ENCODE data around the gene ADAMTS17.
A peak's percentile ranks its signal among the peaks of the same experiment; 100 is the strongest.
"Not testable (repeated sequence)": the region's sequence is repeated elsewhere in the genome, so short reads cannot be mapped to it uniquely, and the experiment has no call there.

Gene ADAMTS17

DNA sequence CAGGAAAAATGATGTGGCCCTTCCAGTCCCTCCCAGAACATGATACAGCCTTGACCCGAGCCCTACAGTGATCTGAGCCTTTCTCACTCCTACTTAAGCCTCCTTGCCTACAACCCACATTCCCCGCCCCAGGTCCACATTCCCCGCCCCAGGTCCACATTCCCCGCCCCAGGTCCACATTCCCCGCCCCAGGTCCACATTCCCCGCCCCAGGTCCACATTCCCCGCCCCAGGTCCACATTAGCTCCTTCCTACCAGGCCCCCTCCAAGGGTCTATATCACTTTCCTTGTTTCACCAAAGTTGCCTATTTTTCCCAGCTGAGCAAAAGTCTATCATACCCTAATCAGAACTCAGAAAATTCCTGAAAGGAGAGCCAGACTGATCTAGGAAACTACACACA, 2.3 kb downstream of the ADAMTS17 start:
- DNase-seq (ENCODE audit: low spot score), result not testable (repeated sequence)

DNA sequence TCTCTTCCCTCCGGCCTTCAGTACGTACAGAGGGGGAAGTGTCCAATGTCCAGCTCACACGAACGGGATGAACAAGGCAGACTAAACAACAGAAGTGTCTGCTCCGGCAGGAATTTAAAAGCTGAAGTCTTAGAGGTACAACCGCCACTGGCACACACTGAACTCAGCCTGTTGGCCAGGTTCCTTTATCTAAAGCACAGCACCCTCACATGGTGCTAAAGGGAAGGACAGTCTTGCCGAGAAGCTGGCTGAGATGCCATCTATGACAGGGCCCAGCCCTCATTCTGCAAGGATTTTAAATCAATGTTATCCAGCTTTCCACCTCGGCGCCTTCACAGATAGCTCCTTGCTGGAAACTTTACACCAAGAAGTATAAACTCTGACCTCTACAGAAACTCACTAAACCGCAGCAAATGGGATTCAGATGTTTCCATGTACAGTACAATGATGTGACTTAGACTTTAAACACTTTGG, 2.8 kb downstream of the ADAMTS17 start:
- DNase-seq (ENCODE audit: low spot score), result peak; percentile 50

DNA sequence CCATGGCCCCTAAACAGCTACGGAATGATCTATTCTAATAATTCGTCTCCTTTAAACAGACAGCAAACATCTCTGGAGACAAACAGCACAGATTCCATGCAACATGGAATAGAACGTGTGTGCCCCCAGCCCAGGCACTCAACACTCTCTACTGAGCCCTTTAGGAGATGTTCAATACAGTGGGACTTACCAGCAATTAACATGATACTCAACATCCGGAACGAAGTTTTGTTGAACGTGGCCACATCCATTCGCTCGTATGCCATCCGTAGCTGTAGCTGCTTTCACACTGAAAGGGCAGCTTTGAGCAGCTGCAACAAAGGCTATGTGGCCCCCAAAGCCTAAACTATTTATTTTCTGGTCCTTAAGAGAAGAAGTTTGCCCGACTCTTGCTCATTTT, 3.5 kb downstream of the ADAMTS17 start:
- DNase-seq (ENCODE audit: low spot score), result no peak

DNA sequence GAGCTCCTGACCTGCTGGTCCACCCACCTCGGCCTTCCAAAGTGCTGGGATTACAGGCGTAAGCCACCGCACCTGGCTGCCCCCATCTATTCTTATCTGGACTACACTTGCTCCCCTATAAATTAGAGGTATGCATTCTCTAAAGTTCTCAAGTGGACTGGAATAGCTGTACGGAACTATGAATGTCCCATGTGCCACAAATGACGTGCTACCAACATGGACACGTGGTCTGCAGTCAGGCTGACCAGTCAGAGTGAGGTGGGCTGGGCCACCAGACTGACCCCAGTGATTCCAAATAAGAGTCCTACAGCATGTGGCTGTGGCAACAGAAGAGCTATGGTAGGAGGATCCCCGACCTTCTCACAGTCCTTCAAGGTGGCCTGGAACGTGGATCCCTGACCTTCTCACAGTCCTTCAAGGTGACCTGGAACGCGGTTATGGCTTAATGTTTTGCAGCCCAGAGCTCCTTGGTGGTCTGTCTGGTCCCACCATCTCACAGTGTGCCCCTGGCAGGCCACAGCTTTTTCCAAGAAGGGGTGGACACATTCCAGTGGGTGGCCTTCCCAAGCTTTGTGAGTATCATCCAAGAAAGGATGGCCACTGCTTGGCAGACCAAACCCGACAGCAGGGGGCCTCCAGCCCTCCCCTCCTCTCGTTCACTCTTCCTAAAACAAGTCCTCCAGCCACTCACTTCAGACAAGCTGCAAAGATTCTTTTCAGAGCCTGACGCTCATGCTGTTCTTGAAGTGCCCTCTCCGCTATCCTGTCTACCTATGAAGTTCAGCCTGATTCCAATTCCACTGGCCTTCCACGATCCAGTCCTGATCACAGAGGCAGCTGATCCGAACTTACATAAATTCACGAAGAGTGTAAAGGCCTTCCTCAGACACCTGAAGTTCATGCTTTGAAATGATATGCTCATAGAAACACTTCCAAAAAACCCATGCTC, 4.4 kb downstream of the ADAMTS17 start:
- DNase-seq (ENCODE audit: low spot score), result no peak

DNA sequence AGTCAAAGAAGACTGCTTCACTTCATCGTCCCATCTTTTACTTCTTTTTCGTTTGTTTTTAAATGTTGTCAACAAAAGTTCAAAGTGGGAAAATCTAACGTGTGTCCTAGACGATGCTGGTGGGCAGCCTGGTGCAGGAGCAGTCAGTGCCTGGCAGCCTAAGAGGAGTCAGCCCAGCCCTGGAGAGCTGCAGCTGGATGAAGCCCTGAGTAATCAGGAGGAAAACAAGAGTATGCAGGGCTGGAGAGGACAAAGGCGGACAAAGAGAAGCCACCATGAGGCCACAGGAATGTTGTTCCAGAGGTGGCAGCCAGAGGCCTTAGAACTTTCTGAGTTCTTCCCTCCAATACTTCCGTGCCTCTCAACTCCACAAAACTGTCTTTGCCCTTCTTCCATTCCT, 5.7 kb downstream of the ADAMTS17 start:
- no peak for DNase-seq (ENCODE audit: low spot score)

DNA sequence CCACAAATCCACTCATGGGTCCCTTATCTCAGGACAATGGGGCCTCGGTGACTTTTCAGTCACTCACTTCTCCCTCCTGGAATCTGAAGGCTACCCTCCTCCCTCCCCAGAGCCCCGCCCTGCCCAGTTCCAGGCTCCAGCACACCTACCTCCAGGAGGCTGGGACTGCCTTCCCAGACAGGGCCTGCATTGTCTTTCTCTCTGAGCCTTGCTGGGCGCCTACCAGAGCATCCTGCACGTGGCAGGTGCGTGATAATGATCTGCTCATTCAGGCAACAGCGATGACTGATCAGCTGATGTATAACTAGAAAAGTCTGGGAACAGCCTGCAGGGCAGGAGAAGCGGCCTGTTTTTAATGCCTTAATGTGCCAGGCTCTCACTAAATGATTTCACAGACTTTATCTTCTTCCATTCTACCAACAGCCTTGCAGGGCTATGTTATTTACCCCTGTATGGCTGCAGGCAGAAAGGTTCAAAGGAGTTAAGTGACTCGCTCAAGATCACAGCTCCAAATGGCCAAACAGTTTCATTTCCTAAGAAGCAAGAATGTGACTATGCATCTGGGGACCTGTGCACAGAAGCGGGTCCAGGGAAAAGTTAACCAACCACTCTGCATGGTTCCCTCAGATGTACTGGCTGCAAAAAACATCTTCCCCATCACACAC, 6.3 kb downstream of the ADAMTS17 start:
- no peak for DNase-seq (ENCODE audit: low spot score)

DNA sequence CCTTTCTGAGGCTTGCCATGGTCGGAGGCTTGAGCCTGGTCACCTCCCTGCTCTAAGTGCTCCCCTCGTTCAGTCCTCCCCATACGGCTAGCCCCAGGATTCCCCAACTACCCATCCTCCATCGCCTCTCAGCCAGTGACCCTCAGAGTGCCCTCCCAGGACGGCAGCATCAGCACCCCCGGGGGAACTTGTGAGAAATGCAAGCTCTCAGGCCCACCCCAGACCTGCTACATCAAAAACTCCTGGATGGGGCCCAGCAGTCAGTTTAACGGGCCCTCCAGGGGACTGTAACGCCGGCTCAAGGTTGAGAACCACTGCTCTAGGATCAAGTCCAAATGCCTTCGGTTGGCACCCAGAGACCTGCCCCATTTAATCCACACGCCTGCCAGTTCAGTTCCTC, 6.9 kb downstream of the ADAMTS17 start:
- no peak for DNase-seq (ENCODE audit: low spot score)

DNA sequence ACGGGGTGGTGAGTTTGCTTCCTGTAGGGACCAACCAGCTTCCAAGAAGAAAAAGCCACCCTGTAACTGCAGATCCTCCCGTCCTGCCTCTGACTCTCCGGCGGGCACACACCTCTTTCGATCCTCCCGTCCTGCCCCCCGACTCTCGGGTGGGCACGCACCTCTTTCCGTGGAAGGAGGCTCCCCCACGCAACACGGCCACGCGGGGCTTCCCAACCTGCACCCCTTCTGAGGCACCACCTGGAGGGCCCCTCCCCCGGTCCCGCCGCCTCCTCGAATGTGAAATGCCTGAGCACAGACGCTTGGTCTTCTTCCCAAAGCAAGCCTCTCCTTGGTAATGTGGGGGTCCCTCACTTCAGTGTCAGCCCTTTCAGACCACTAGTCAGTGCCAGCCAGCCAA, 7.3 kb downstream of the ADAMTS17 start:
- no peak for DNase-seq (ENCODE audit: low spot score)

DNA sequence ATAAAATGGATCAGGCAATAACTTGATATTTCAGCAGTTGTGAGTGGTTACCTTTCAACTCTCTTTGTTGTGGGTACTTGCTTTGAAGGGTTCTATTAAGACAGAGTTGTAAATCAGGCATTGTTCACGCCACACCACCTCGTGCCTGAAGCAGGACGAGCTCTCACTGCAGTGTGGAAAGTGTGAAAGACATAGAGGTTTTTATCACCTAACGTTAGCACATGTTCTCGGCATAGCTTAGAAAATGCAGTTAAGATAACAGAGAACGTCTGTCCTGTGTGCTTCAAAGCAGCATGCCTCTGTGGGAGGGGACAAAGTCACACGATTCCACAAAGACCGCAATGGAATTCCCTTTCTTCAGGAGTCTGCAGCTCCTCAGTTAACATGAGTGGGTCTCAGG, 7.8 kb downstream of the ADAMTS17 start:
- no peak for DNase-seq (ENCODE audit: low spot score)

DNA sequence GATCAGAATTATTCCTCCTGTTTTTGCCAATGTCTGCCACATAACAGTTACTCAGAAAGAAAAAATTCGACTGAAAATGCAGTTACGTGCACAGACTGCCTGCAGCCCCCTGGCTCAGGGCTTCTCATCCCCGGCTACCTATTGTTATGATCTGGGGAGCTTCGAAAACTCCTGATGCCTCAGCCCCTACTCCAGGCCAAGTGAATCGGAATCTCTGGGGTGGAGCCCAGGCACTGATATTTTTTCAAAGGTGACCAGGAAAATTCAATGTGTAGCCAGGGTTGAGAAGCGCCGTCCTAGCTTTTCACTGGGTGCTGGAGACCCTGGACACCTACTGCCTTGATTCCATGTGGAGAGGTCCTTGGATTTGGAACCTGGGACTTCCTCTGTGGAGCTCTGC, 8.5 kb downstream of the ADAMTS17 start:
- no peak for DNase-seq (ENCODE audit: low spot score)

DNA sequence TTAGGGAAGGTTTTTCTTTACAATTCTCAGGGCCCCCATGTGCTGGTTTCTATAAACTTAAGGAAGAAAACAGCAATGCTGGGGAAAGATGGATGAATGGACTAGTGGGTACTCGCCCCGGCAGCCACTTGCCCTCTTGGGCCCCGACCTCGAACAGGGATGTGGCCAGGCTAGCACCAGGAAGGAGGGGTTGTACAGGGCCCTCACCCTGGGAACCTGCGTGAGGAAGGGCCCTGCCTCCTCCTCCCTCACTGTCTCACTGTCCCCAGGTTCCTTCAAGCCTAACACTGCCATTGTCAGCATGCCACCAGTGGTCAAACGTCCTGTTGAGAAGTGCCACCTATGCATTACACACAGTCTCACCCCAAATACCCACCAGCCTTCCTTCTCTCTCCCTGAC, 9.1 kb downstream of the ADAMTS17 start:
- DNase-seq (ENCODE audit: low spot score), result no peak

DNA sequence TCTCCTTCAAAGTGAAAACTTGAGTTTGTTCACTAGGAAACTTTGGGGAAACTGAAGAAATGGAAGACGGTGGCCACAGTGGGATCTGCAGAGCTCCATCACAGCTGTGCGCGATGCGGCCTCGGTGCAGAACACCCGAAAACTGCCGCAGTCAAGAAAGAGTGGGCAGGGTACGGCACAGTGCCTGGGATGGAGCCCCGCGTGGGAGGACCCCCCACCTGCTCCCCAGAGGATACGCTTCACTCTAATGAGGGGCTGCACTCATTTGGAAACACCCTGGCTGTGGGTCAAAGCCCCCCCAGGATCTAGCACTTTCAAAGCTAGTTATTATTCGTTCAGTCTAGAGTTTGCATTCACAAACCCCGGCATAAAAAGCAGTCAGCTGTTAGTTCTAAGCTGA, 9.5 kb downstream of the ADAMTS17 start:
- no peak for DNase-seq (ENCODE audit: low spot score)

DNA sequence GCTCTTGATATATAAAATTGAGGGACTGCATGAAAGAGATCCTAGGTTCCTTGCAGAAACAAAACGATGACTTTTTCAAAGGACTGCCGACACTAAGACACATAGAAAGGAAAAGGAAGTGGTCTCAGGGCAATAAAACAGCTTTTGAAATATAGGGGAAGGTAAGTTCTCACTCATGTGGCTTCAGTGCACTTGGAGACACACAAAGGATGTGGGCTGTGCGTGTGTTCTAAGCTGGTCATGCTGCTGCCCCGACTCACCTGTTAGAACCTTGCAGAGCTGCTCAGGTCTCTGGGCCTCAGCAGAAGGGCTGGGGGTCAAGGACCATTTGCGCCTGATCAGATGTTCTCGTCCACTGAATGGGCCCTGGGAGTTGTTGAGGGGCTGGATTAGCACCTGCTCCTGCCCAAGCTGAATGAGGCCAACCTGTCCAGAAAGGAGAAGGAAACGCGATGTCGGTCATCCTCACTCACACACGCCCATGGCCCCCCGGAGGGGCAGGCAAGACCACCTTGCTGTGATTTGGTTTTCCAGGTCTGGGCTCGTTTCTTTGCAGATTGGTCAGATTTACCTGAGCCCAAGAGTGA, 11.1 kb downstream of the ADAMTS17 start:
- DNase-seq (ENCODE audit: low spot score), result no peak

DNA sequence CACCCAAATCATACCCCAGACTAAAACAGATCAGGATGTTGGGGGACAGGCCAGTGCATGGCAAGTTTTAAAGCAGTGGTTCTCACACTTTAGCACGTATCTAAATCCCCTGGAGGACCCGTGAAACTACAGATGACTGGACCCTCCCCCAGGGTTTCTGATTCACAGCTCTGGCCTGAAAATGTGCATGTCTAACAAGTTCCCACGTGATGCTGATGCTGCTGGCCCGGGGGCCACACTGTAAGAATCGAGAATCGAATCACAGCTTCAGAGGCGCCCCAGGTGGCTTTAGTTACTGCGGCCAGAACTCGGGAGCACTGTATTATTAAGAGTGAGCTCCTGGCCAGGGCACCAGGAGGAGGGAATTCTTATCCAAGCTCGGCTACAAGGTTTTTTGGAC, 11.6 kb downstream of the ADAMTS17 start:
- no peak for DNase-seq (ENCODE audit: low spot score)

DNA sequence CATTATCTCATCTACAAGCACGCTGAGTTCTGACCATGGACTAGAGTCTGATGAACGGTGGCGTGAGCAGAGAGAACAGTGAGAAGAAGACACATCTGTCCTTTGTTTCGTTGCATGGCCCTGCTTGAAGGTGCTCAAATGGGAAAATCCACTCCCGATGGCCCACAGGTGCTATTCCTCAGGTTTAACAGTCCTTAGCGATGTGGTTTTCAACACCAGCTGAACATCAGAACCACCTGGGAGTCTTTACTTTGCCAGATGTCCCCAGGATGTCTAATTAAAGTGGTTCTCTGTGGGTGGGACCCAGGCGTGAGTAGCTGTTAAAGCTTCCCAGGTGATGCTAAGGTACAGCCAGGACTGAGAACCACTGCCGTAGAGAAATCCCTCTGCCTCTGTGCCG, 13.0 kb downstream of the ADAMTS17 start:
- DNase-seq (ENCODE audit: low spot score), result no peak

DNA sequence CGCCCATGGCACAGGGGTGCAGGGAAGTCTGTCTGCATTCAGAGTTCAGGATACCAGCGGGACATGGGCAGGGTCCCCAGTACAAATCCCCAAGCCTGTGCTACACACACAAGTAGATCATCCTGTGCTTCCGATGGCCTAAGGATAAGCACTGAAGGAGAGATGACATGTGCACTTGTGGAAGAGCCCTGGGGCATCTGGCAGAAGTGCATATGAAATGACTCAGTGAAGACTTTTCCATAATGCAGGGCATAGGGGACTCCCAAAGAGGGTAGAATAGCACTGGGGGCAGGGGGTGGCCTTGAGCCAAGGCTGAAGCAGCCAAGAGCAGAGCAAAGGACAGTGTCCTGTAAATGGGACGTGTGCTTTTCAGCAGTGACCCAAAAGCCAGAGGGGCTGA, 22.9 kb downstream of the ADAMTS17 start:
- DNase-seq (ENCODE audit: low spot score), result no peak

DNA sequence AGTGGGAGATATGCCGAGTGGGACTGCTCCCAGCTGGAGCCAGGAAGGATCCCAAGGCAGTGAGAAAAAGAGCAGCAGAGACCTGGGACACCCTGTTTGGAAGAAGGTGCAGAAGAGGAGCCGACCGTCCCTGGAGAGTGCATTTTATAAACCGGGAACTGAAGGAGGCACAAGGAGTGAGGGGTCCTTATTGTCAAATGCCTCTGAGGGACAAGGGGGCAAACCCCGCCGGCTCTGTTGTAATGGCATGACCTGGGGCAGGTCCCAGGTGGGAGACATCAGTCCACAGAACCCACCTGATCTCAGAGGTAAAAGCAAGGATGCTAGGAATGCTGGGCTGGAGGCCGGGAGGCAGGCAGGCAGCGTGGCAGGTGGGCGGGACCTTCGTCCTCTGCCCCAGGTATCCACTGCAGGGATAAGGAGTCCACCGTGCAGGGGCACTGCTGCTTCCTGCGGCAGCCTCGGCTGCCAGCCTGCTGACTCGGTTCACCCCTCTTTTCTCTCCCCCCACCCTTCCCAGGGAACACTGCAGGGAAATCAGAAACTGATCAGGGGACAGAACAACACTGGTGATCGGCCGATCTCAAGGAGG, 26.9 kb downstream of the ADAMTS17 start:
- no peak for DNase-seq (ENCODE audit: low spot score)

DNA sequence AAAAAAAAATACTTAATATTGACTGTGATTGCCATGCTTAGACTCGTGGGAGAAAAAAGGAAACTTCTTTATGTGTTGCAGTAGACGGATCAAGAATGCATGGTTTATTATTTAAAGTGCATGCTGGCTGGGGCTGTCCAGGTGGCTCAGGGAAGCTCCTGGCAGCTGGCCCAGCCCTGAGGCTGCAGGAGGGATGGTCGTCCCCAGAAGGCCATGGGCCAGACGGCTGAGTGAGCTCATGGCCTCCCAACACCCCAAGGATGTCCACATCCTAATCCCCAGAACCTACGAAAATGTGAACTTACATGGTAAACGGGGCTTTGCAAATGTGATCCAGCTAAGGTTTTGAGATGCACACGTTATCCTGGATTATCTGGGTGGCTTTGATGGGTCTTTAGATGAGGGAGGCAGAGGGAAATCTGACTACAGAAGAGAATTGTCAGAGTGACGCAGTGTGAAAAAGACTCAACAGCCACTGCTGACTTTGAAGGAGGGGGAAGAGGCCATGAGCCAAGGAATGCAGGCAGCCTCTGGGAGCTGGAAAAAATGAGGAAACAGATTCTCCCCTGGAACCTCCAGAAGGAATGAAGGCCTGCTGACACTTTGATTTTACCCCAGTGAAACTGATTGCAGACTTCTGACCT, 29.8 kb downstream of the ADAMTS17 start:
- no peak for DNase-seq (ENCODE audit: low spot score)

DNA sequence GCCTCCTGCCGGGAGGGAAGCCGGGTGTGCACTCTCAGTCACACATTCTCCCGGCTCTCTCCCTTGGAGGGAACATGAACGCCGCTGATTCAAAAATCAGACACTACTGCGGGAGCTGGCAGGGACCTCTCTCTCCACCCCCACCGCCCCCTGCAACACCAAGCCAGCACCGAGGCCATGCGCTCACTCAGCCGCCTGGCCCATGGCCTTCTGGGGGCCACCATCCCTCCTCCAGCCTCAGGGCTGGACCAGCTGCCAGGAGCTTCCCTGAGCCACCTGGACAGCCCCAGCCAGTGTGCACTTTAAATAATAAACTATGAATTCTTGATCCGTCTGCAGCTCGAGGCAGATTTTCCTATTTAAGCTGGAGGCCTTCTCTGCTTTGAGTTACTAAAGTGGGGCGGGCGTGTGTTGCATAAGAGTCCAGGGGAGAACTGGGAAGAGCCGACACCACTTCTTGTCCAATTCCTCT, 30.6 kb downstream of the ADAMTS17 start:
- no peak for DNase-seq (ENCODE audit: low spot score)

DNA sequence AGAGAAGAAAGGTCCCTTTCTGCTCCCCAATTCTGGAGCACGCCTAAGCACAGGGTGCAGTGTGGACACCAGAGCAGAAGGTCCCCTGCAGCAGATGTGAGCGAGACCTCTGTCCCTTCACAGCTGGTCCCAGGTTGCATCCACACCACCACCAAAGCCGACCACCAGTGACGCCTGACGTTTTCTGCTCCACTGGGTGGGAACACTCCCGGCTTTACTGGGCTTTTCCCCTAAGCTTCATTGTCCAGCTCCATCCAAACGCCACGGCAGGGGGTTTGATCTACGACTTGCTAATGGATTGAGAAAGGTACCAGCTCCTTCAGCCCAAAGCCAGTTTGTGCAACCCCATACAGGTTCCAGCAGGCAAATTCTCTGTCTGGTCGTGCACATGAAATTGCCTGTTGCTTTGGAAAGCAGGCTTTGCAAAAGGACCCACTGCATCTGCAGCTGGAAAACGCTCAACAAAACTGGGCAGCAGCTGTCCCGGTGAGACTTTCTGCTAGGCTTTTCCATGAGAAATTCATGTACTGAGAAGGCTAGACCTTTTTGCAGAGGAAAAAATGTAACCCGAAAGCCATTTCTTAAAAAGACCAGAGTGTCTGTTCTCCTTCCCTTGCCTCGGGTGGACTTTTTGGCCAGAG, 31.1 kb downstream of the ADAMTS17 start:
- DNase-seq (ENCODE audit: low spot score), result no peak

DNA sequence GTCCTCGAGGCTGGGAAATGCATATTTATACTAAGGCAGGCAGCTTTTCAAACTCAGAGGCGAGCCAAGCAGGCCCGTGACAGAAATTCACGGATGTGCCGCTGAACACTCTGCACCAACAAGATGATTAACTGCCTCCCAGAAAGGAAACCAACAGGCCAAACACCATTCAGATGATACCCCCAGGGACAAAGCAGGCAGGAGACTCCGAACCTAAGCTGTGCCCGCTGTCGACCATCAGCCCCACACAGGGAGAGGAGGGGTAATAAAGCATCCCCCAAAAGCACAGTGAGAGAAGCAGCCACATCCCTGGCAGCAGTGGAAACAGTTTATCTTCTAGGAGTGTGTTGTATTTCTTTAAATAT, 31.8 kb downstream of the ADAMTS17 start:
- no peak for DNase-seq (ENCODE audit: low spot score)

Data from AG08395 (cell line).